Measurements from ENCODE around the gene ADARB1.
A peak's percentile ranks its signal among the peaks of the same experiment; 100 is the strongest.

Gene ADARB1

DNA sequence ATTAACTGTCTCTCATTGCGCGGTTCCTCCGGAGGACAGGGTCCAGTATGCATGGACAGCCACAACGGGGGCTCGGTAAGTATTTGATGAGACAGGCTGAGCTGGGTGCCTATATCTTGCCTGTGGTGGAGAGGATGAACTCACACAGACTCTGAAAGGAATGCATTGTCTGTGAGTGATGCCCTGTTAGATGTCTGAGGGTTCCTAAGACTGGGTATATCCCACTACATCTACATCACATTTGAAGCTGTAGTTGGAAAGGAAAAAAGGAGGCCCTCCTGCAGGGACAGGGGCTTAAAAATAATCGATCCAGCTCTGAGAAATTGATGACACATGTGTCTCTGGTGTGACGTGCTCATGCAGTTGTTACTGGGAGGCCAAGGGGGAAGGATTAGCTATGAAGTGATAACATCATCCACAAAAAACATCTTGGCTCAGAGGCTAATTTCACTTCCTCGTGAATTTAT, 1.9 kb downstream of the ADARB1 start:
- Histone ChIP-seq H3K36me3 (ENCODE audit: control insufficient read depth in 2 of 2, insufficient read depth in 1 of 2, low read length in 2 of 2) (peaks cover 0 to under 1% of the 10 kb centered on the region in 2 experiments; a peak in 1 of 3 replicates), H3K4me1 (ENCODE audit: control insufficient read depth, insufficient read depth, low read length) (peaks cover 3% of the 10 kb centered on the region; the same call in 1 of the 2 replicates), H3K4me3 (ENCODE audit: low read depth, low read length) (no peak overlapping the region), H3K27ac (ENCODE audit: extremely low read depth, low read depth, low read length) (no peak overlapping the region), H3K9me3 (ENCODE audit: control insufficient read depth, insufficient read depth, low read depth, low read length) (no peaks in the 10 kb centered on the region)
- TF ChIP-seq ZBTB17 (tag by site-specific recombination; IDR thresholded peaks at IDR 0.05) (peak; percentile 65), ATF2 (tag by site-specific recombination; IDR thresholded peaks at IDR 0.05; ENCODE audit: low read depth) (peak; percentile 26; the same call in 1 of the 2 replicates), ZNF513 (tag by site-specific recombination; IDR thresholded peaks at IDR 0.05) (no peak), ZBTB20 (tag by site-specific recombination; IDR thresholded peaks at IDR 0.05) (no peak; the same call in 1 of the 2 replicates), ZNF629 (tag by site-specific recombination; IDR thresholded peaks at IDR 0.05) (peak; percentile 76), GLIS1 (tag by site-specific recombination; IDR thresholded peaks at IDR 0.05) (0 out of 2 replicates have a peak, but pooled peaks have one; percentile 20), ZFP41 (tag by site-specific recombination; IDR thresholded peaks at IDR 0.05; ENCODE audit: borderline replicate concordance) (no peak), ZBTB21 (tag by site-specific recombination; IDR thresholded peaks at IDR 0.05) (peak; percentile 65), KLF9 (tag by site-specific recombination; IDR thresholded peaks at IDR 0.05; ENCODE audit: low read depth) (no peak), ZNF114 (tag by site-specific recombination; IDR thresholded peaks at IDR 0.05) (no peak), ZNF692 (tag by site-specific recombination; IDR thresholded peaks at IDR 0.05) (0 out of 2 replicates have a peak, but pooled peaks have one; percentile 24), KLF10 (tag by site-specific recombination; IDR thresholded peaks at IDR 0.05) (no peak), PRDM6 (tag by site-specific recombination; IDR thresholded peaks at IDR 0.05) (peak; percentile 39; the same call in 1 of the 2 replicates), ZNF366 (tag by site-specific recombination; conservative IDR thresholded peaks at IDR 0.05) (no peak; the same call in 1 of the 2 replicates), ZNF335 (tag by site-specific recombination; conservative IDR thresholded peaks at IDR 0.05) (peak; percentile 43; the same call in 1 of the 2 replicates), ZNF146 (tag by site-specific recombination; IDR thresholded peaks at IDR 0.05) (no peak), SP2 (tag by site-specific recombination; IDR thresholded peaks at IDR 0.05) (no peak), ZNF302 (tag by site-specific recombination; IDR thresholded peaks at IDR 0.05; ENCODE audit: low read depth) (no peak), ZEB2 (tag by site-specific recombination; IDR thresholded peaks at IDR 0.05) (peak; percentile 52; the same call in 1 of the 2 replicates), REPIN1 (tag by site-specific recombination; IDR thresholded peaks at IDR 0.05; ENCODE audit: low read depth) (no peak), ZNF600 (tag by site-specific recombination; IDR thresholded peaks at IDR 0.05) (peak; percentile 49; the same call in 1 of the 2 replicates), HOXC10 (CRISPR knock-in tag; IDR thresholded peaks at IDR 0.05) (no peak), ZNF10 (tag by site-specific recombination; IDR thresholded peaks at IDR 0.05) (no peak), ZNF239 (tag by site-specific recombination; IDR thresholded peaks at IDR 0.05) (no peak), ZNF473 (tag by site-specific recombination; IDR thresholded peaks at IDR 0.05) (no peak), ZNF530 (tag by site-specific recombination; IDR thresholded peaks at IDR 0.05; ENCODE audit: low read depth) (no peak), PBX3 (CRISPR knock-in tag; IDR thresholded peaks at IDR 0.05) (no peak), ZNF654 (tag by site-specific recombination; IDR thresholded peaks at IDR 0.05; ENCODE audit: low read depth) (no peak), ZNF792 (tag by site-specific recombination; IDR thresholded peaks at IDR 0.05) (no peak), HOXA7 (CRISPR knock-in tag; IDR thresholded peaks at IDR 0.05; ENCODE audit: borderline replicate concordance) (no peak), ELK4 (IDR thresholded peaks at IDR 0.05; ENCODE audit: borderline replicate concordance, low read depth, low read length) (no peak)
- CTCF ChIA-PET = interaction anchor here (0.7 to 6.8 kb wide), 9 partner anchors 9 to 587 kb away, joined by 3 to 61 read pairs (median 5); no protein-coding TSS in a partner anchor
- POLR2A ChIA-PET = no interaction called here
